ENCODE measurements around the gene ADSS2.

GRCh38 chr1:244447024-244447423 is 4.7 kb downstream of the ADSS2 start:
- TF ChIP-seq EP300 (IDR thresholded peaks at IDR 0.05) = no peak
- no peak for TF ChIP-seq CTCF (IDR thresholded peaks at IDR 0.05)
